NCI-H748 treated with DMSO at 0.1 percent for 48 hours (cell line): Measurements from ENCODE around the gene C14orf93.
"Not testable (repeated sequence)": the region's sequence is repeated elsewhere in the genome, so short reads cannot be mapped to it uniquely, and the experiment has no call there.

Experiments
- DNase-seq: peaks from one replicate; lab custom pipeline; 2025; lab: John Stamatoyannopoulos, UW

C14orf93 gene

DNA sequence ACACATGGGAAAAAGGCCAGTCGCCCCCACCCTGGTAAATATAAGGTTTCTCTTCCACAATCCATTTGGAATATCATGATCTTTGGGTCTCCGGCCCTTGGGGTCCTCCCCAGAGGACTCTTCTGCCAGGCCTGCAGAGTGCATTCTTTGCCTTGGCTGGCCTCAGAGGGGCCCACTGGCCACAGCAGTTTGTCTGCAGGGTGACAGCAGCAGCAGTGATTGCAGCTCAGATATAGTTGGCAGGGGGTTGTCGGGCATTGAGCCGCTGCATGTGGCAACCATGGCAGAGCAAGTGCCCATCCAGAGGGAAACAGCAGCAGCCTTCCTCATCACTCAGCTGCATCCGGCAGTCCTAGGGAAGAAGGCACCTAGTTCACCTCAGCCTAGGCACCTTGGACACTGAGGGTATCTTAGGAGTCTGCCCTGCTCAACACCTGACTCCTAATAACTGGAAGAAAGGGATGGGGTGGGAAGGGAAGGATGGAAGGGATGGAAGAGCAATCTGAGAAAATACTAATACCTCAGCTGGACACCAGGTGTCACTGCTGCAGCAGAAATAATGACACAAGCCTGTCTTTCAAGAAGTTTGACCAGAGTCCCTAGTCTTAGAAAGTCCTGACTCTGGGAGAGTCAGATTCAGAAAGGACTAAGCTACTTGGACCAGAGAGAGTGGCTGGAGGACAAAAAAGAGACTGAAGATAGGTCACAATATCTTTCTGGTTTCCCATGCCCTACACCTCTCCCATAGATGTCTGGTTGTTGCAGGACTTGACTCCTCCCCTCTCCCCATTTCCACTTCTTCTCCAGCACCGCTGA is 36.5 kb downstream of the C14orf93 start:
- peak; percentile 14 for DNase-seq

DNA sequence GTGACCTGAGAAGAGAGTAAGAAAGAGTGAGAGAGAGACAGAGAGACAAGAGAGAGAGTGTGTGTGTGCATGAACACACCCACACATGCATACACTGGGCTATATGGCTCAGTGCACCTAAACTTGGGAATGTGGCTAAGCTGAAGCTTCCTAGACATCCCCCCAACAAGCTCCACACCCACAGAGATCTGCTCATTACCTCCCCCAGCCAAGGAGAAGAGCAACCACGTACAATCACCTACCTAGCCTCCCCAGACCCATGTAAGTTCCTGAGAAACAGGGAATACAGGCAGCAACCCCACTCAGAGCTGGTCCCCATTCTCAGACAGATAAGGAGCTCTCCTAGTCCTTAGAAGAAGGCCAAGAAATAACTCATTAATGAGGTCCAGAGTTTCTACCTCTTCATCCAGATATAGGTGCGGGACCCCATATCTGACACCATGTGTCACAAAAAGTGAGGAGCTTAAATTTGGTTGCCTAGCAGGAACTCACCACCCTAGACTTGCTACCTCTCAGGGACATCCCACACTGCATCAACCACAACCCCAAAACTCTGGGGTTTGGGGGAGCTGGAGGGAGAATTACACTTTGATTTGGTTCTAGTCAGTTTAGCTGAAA is 37.5 kb downstream of the C14orf93 start:
- DNase-seq = no peak

GRCh38 chr14:22971152-22971551 is 38.8 kb downstream of the C14orf93 start:
- no peak for DNase-seq

DNA sequence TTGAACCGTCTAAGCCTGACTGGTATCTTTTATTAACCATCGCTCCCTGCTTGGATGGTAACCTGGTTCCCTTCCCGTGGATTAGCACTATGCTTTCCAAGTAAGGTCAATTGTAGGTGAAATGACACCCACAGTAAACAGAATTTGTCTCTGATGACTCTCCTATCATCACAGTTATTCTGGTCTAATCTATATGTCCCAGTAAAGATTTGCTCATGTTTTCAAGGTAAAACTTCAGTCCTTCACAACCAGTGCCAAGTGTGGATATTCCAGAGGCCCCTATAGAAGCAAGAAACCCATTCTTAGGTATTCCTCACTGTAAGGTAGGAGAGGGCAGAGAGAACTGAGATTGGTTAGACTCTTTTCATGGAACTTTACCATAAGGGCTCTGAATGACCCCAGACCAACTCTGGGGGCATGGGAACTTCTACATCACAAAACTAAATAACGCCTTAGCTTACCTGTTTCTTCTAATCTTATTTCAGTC is 43.1 kb downstream of the C14orf93 start:
- no peak for DNase-seq

DNA sequence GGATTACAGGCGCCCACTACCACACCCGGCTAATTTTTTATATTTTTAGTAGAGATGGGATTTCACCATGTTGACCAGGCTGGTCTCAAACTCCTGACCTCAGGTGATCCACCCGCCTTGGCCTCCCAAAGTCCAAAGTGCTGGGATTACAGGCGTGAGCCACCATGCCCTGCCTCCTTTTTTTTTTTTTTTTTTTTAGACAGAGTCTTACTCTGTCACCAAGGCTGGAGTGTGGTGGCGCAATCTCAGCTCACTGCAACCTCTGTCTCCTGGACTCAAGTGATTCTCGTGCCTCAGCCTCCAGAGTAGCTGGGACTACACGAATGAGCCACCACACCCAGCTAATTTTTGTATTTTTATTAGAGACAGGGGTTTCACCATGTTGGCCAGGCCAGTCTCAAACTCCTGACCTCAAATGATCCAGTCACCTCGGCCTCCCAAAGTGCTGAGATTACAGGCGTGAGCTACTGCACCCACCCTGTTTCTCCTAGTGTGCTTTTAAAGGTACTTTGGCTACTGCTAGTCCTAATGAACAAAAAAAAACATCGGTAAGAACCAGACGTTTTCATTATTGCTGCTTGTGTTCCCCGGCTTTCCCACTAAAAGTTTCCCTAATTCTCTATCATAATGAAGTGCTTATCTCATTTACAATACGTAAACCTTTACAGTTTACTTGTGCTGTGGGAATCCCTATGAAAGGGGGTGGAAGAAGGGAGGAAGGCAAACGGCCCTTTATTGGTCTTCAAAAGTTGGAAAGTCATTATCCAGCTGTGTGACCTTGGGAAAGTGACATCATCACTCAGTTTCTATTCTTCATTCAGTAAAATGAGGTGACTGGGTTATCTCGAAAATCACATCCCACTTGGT is 43.8 kb downstream of the C14orf93 start:
- not testable (repeated sequence) for DNase-seq

- no peak for DNase-seq
Observed at GRCh38 chr14:22962061-22962676, 47.8 kb downstream of the C14orf93 start.

- no peak for DNase-seq
Observed at GRCh38 chr14:22955702-22956569, 54.0 kb downstream of the C14orf93 start.

- no peak for DNase-seq
Observed at GRCh38 chr14:22952418-22952817, 57.5 kb downstream of the C14orf93 start.

DNA sequence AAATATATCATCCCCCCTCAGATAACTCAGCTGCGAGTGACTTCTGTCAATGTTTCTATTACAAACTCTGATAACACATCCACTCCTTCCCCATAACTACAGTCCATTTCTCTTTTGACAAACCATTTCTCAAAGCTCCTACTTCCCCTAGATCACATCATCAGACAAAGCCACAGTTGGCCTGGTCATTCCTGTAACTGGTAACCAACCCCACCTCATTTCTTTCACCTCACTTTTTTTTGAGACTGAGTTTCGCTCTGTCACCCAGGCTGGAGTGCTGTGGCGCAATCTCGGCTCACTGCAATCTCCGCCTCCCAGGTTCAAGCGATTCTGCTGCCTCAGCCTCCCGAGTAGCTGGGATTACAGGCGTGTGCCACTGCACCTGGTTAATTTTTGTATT is 58.1 kb downstream of the C14orf93 start:
- not testable (repeated sequence) for DNase-seq

DNA sequence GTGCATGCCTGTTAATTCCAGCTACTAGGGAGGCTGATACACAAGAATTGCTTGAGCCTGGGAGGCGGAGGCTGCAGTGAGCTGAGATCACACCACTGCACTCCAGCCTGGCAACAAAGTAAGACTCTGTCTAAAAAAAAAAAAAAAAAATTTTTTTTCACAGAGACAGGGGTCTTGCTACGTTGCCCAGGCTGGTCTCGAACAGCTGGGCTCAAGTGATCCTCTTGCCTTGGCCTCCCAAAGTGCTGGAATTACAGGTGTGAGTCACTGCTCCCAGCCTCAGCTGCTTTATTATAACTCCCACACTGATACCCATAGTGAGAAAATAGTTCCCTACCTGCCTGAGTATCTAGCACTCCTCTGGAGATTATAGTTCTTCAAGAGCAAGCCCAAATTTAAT is 64.3 kb downstream of the C14orf93 start:
- no peak for DNase-seq

DNA sequence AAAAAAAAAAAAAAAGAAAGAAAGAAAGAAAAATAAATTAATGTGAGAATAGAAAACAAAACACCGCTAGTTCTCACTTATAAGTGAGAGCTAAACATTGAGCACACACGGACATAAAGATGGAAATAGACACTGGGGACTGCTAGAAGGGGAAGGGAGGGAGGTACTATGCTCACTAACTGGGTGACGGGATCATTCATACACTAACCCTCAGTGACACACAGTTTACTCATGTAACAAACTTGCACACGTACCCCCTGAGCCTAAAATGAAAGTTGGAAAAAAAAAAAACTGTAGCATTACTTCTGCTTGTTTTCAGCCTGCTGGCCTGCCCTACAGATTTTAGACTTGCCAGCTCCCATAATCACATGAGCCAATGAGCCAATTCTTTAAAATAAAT is 70.3 kb downstream of the C14orf93 start:
- no peak for DNase-seq
